Measurements from ENCODE around the gene NFATC1. TPM values are rescaled to one million over a fixed set of nuclear protein-coding genes. Genes with fewer than 3 reads are reported as not detected.

NFATC1 gene
- total RNA-seq, 1 experiment from 2014 or later, result 0.10 TPM

DNA sequence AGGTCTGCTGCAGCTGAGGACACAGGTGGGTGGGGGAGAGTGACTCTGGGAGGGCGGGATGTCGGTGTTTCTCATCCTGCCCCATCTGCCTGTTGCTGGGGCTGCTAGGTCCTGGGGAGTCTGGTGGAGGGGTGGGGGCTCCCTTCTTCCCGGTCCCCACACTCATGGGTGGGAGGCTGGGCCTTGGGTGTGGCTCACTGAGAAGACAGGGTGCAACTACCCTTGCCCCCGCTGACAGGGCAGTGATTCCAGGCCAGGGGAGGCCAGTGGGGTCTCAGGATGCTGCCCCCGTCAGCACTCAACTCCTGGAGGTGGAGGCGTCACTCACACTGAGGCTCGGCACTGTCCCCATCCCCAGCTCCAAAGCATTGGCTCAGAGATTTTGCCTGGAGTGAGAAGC lies 7.7 kb upstream of the NFATC1 start:
- DNase-seq (ENCODE audit: low read depth), result no peak

DNA sequence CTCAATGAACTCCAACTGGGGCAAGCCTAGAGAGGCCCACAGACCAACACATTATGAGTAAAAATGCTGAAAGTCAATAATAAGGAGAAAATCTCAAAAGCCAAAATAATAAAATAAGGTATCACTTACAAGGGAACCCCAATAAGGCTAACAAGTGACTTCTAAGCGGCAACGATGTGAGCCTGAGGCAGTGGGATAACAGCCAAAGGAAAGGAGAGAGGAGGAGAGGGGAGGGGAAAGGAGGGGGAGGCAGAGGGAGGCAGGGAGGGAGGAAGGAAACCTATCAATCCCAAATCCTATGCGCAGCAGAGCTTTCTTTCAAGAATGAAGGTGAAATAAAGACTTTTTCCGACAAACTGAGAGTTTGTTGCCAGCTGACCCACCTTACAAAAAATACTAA lies 6.0 kb upstream of the NFATC1 start:
- no peak for DNase-seq (ENCODE audit: low read depth)

DNA sequence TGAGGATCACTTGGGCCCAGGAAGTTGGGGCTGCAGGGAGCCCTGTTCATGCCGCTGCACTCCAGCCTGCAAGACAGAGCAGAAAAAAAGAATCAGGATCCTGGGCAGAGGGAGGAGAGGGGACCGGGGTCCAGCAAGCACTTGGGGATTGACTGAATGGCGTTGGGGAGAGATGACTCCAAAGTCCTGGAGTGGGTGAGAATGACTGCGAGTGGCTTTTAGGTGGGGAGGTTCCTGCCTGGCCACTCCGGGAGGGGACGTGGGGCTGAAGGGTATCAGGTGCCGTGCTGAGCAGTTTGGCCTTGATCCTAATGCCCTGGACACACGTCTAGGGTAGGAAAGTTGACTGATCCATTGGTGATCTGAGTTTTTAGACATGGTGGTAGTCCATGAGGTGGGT lies 3.5 kb upstream of the NFATC1 start:
- no peak for DNase-seq (ENCODE audit: low read depth)

DNA sequence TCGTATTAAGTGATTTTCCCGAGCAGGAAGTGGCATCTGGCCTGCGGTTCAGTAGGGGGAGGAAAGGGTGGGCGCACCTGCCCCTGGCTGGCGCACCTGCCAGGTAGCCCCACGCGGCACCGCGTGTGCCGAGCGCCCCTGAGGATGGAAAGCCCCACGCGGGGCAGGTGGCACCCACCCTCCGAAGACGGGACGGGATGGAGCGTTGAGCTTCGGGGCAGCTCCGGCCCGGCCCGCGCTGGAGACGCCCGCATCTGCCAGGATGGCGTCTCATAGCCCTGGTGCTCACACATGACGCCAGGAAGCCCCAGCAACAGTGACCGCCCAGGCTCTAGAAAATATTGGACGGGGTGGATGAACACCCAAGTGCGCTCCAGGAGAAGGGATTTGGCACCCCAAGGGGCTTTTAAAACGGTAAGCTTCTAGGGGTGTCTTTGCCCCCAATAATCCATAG lies 2.5 kb upstream of the NFATC1 start:
- no peak for DNase-seq (ENCODE audit: low read depth)

DNA sequence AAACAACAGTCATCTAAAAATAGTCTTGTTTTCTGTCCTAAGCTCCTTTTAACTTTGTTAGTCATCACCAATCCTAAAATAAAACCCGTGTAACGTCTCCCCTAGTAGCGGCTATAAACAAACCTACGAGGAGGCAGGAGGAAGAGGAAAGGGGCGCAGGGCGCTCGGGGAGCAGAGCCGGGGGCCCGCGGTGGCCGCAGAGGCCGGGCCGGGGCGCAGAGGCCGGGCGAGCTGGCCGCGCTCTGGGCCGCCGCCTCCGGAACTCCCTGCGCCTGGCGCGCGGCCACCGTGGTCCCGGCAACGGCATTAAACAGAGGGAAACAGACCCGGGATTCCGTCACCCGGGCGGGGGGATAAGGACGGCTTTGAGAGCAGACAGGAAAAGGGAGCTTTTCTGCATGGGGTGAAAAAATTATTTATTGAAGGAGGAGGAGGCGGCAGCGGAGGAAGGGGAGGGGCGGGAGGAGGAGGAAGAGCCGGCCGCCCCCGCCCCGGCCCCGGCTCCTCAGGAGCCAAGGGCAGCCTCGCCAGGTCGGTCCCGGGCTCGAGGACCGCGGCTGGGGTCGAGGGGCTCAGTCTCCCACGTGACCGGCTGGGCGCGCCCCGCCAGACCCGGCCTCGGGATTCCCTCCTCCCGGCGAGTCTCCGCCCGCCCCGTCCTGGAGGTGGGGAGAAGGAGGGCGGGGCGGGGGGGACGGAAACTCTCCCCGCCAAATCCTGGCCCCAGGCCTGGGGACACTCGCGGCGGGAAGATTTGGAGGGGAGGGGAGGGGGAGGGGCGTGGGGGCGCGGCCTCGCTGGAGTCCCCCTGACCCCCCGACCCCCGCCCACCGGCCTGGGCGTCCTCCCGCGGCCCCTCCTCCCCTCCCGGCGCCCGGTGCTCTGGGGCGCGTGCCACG lies 1.8 kb upstream of the NFATC1 start:
- peak; percentile 69 for DNase-seq (ENCODE audit: low read depth)

DNA sequence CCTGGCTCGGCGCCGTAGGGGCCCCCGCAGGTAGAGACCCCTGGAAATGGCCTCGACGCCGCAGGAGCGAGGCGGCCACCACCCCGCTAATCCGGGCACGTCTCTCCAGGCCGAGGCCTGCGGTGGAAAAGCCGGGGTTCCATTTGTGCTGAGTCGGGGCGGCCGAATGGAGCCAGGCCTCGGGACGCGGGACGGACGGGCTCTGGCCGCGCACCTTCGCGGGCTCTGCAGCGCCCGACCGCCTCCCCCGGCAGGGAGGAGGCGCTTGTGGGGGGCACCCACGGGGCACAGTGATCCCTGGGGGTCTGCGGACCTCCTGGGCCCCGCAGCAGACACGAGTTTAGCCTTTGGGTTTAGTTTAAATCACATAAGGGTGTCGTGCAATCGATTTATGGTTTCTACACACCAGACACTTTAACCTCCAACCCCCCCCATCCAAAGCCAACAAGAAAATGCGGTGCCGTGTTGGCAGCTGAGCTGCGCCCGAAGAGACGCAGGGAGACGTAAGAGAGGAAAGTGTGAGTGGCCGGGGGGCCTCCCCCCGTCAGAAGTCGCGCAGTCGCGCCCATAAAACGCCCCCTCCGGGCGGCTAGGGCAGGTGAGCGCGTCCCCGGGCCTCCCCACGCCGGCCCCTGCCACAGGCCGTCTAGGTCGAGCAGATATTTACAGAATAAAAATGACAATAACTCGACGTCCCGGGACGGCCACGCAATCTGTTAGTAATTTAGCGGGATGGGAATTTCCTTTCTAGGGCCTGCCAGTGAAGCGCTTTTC lies 1.0 kb upstream of the NFATC1 start:
- no peak for DNase-seq (ENCODE audit: low read depth)

DNA sequence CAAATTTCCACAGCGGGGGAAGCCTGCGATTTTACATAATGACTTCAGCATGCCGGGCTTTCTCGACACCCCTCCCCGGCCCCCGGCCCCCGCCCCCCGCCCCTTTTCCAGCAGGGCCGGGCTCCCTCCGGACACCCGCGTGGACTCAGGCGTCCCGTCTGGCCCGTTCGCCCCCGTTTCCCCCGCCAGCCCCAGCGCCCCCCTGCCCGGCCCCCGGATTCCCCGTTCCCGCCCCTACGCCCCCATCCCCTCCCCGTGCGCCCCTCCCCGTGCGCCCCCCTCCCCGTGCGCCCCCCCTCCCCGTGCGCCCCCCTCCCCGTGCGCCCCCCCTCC lies 456 bp upstream of the NFATC1 start:
- DNase-seq (ENCODE audit: low read depth), result no peak

DNA sequence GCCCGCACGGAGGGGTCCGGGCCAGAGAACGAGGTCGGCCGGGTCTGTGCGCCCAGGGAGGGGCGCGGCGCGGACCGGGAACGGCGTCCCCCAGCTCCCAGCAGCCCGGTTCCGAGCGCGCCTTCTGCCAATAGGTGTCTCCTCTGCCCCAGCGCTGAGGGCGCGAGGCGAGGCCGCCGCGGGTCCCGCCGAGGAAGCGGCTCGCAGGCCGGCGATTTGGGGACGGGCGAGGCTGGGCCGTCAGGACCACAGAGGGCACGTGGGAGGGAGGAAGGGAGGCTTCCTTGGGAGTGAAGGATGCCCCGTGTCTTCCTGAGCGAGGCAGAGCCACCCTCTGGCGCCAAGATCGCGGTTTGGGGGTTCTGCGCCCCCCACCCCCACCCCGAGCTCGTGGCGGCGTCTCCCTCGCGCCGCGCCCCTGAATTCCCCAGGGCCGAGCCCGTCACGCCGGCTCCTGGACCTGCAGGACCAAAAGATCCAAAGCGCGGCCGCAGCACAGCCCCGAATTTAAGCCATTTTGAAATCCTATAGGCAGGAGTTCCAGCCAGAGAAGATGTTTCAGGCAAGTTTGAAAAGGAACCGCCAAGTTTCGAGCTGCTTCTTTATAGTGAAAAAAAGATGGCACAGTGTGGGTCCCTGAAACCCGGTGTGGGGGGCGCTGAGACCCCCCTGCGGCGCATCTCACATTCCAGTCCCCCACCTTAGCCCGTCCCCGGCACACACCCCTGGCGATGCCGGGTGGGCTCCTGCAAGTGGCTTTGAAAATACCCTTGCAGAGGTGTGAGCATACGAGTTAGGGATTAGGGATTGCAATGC lies 909 bp downstream of the NFATC1 start:
- no peak for DNase-seq (ENCODE audit: low read depth)

DNA sequence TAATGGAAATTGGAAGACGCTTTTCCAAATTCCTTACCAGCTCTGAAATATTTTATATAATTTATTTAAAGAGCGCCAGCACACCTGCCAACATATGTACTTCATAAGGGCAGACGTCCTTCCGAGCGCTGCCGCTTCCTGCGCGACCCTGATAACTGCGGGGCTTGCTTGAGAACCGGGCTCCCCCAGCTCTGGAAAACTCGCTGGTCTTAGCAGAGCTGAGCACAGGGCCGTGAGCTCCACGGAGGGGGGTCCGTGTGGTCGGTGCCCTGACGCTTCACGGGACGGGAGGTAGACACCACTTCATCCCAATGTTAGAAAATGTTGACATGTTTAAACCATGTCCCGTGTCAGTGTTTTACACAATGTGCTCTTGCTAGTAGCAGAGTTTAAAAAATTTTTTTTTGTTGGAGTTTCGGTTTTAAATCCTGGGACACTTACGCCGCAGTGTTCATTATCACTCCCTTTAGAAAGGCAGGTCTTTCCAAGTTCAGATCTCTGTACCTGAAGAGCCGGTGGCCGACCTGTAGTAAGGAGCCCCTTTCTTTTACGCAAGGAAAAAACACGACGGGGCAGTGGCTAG lies 1.6 kb downstream of the NFATC1 start:
- no peak for DNase-seq (ENCODE audit: low read depth)

DNA sequence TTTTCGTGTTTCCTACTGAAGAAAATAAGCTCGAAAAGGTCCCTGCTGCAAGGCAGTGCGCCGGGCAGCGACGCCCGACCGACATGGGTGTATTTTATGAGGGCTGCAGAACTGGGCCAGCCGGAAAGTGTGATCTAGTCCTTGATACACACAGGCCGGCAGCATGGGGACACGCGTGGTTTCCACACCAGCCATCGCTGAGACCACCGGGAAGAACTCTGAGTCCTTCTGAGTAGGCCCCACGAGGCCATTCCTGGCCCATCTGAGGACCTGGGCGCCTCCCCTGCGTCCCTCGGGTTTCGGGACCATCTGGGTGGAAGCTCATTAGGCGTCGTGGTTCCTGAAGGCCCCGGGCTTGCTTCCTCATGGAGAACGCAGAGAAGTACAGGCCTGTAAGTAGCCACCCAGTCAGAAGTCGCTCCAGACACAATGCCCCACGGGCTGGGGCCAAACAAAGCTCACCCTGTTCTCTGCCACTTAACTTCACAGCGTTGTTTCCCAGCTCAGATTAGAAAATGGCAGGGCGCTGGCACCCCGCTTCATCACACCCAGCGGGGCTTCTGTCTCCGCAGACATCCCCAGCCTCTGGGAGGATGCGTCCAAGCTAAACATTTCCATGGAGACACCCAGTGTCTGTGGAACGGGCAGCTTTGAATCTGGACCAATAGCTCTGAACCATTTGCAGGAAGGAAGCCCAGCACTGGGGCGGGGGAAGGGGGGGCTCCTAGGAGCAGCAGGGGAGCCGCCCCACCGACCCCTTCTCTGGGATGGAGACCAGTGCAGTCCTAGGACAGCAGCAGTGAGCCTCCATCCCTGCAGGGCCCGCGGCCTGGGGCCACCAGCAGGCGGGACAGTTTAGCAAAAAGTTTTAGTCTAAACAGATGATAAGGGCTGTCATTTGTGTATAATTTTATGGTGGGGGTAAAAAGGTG lies 2.4 kb downstream of the NFATC1 start:
- no peak for DNase-seq (ENCODE audit: low read depth)

DNA sequence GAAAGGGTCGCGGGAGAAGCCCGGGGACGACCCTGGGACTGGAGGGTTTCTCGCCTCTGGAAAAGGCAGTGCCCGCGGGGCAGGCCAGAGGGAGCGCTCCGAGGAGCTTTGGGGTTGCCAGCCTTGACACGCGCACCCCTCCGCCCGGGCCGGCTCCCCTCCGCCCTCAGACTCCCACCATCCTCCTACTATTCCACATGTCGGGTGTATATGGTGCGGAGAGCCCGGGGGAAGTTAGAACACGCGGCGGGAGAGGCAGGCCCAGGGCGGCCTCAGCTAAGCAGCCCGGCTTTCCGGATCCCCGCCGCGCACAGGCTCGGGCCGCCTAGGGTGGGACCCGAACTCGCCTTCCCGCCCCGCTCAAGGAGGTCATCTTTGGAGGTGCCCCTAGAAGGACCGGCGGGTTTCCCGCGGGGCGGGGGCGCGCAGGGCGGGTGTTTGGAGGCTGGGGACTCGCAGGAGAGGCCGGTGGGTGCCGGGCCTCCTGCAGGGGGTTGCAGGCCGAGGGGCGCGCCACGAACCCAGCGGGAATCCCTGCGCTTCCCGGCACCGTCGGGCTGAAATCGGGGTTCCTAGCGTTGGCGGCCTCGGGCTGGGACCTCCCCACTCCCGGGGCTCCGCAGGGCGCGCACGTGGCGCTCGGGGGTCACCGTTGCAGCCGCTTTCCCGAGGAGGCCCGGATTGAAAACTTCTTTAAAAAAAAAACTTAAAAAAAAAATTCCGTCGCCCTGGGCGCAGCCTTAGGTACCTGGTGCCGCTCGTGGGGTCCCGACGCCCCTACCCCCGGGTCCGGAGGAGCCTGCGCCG lies 3.7 kb downstream of the NFATC1 start:
- DNase-seq (ENCODE audit: low read depth), result no peak

DNA sequence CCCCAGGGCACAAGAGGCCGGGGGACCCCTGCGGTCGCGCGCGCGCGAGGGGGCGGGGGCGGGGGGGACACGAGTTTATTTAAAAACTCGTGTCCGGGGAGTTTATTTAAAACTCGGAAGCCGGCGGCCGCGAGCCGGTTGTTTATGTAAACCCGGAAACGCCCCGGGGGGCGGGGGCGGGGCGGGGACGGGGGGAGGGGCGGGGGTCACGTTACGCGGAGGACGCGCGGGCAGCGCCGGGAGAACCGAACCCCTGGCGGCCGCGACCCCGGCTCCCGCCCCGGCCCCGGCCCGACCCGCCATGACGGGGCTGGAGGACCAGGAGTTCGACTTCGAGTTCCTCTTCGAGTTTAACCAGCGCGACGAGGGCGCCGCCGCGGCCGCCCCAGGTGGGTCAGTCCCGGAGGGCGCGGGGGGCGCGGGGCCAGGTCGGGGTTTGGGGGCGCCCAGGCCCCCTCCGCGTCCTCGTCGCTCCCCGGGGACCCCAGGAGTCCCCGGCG lies 4.4 kb downstream of the NFATC1 start:
- no peak for DNase-seq (ENCODE audit: low read depth)

DNA sequence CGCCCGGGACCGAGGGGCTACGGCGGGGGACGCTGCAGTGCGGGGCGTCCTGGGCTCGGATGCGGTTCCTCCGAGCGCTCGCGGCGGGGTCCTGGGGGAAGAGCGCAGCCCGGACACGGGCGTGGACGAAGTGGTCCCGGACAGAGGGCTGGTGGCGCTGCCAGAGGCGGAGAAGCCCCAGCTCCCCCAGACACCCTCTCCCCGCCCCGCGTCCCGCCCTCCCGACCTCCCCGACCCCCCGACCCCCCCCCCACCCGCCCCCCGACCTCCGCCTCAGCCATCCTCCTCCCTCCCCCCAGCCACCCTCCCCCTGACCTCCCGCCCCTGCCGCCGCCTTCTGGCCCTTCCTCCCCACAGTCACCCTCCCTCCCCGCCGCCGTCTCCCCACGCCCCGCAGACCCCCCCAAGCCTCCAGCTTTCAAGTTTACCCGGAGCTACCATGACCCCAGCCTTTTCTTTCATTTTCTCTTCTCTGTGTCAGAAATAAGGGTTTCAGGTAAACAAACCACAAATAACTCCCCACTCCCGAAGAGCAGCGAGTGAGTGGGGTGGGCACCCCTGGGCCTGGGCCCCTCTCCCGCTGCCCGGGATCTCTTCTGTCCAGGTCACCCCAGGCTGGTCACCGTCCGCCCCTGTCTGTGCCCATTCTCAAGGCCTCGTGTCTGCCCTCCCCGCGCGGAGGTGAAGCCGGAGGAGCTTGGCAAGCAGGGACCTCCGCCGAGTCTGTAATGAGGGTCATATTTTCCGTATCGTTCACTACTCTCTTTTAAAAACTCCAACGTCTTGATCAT lies 5.1 kb downstream of the NFATC1 start:
- no peak for DNase-seq (ENCODE audit: low read depth)

DNA sequence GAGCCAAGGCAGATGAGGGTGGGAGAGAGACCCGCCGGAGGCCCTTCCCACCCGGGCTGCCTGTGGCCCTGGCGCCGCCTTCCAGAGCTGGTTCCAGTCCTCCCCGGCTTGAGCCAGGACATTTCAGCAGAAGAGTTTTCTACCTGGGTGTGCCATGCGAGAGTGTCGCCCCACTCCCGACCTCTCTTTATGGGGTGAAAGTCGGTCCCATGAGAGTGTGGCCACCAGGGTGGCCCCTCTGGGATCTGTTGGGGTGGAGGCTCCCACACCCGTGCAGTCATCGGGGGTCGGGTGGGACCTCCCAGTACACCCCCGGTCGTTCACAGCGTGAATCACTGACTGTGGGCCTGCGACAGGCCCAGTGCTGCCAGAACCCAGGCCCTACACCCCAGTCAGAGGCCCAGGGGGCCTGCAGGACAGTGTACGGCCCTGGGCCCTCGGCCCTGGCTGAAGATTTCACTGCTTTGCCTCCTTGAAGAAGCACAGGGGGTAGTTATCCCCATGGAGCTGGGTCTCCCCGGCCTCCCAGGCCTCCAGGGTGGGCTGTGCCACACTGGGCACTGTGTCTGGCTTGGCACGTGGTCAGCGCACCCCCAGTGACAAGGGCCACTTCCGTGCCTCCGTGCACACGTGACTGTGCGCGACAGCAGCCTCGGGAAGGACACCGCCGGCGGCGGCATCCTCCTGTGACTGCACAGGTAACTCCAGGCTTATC lies 5.9 kb downstream of the NFATC1 start:
- DNase-seq (ENCODE audit: low read depth), result no peak

DNA sequence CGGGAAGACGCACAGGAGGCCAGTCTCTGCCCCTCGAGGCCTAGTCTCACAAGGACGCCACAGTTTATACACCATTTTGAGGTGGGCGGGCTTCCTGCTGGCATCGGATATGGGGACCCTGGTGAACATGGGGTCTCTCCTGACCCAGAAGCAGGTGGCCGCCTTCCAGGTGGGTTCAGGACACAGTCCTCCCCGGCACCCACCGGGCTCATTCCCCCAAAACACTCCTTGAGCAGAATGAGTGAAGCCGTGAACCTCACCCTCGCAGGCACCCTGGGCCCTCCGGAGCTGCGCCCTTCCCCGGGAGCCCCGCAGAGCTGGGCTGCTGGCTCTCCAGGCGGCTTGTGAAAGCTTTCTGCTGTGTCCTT lies 6.5 kb downstream of the NFATC1 start:
- DNase-seq (ENCODE audit: low read depth), result no peak

DNA sequence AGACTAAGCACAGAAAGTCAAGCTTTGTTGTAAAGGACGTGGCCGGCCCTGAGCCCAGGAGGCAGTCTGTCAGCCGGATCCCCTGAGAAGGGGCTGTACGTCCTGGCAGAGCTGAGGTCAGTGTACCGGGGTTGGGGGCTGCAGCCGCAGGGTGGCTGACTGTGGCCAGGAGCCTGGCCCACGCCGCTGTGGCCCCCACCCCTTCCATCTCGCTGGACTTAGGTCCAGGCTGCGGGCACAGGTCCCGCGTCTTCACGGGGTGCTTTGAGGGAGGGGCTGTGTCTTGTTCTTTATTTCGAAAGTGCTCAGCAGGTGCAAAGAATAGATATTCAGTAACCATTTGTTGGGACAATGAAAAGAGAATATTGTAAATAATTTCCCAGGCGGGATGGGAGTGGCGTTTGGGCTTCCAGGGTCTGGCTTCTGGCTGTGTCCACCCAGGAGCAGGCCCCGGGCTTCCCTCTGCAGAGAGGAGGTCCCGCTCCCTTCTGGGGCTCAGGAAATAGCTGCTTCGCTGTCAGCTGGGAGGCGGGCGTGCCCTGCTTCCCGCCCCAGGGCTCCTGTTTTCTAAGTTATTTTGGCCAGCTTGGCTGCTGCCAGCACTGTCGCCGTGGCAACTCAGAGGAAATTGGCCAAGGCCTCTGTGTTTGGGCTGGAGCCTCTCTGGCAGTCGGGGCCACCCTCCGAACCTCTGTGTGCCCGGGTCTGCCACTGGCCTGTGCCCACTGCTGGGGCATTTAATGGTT lies 7.4 kb downstream of the NFATC1 start:
- DNase-seq (ENCODE audit: low read depth), result no peak
